Mucosa of descending colon (tissue), 3 donors: ENCODE results near the gene ANKS1B. TPM values are rescaled to one million over a fixed set of nuclear protein-coding genes. Genes with fewer than 3 reads are reported as not detected.

ENCODE experiments used
- ATAC-seq: fragments of 200-7000 bp; cut with Tn5 transposase; one replicate; pipeline ENCODE4 v1.9.1; 2020; ENCODE audit warnings: mild to moderate bottlenecking, moderate library complexity
- DNase-seq, 3 donors: peaks; one replicate each; pipeline ENCODE4 v3.0.0-alpha.2; 2020
- H3K36me3 ChIP-seq: fragments of 200-600 bp; one replicate; pipeline ENCODE4 v1.8.0; 2021; ENCODE audit warnings: low read depth, mild to moderate bottlenecking
- H3K4me1 ChIP-seq: fragments of 200-600 bp; one replicate; pipeline ENCODE4 v1.8.0; 2021; ENCODE audit warnings: low read depth, mild to moderate bottlenecking
- H3K4me3 ChIP-seq: fragments of 200-600 bp; one replicate; pipeline ENCODE4 v1.8.0; 2021; ENCODE audit warnings: mild to moderate bottlenecking
- H3K9me3 ChIP-seq: fragments of 200-600 bp; one replicate; pipeline ENCODE4 v1.8.0; 2021; ENCODE audit warnings: mild to moderate bottlenecking
- CTCF ChIP-seq: fragments of 200-600 bp; IDR thresholded peaks from one replicate; pipeline ENCODE4 v1.8.0; 2022; ENCODE audit warnings: antibody characterized with exemption, mild to moderate bottlenecking
- intact Hi-C, 2 donors: fragments of 100-400 bp; cut with DNase I in 1 of 2; cut with micrococcal nuclease in 1 of 2; formaldehyde crosslinking; loops; one replicate each; pipeline versions ENCODE4 v1.11.0 to v1.11.1; 2022; cut with DNase I, micrococcal nuclease
- total RNA-seq, 3 donors: library from RNA; stranded (reverse); fragmentation: NEBNext Ultra II Directional in 2 of 3; extraction: Animal tissue kit (Norgen Biotek cat#: 25700) in 2 of 3; gene quantifications; one replicate each; pipeline versions ENCODE4 v1.2.1 to v1.2.4, GENCODE V29; 2021 to 2023
- donor health status: DM: no; HTN: no; CAD: no; lungs with moderate emphysema.
- donor health status: DM: no; HTN: no; CAD: no.
- donor health status: DM: no; HTN: yes; CAD: no.

The ANKS1B gene
- total RNA-seq, 3 donors from 2014 or later: 1.1 to 22.2 (median 2.3) TPM

- Histone ChIP-seq H3K4me1 (no peaks in the 10 kb centered on the region), H3K4me3 (no peak overlapping the region), H3K36me3 (no peaks in the 10 kb centered on the region), H3K9me3 (no peaks in the 10 kb centered on the region)
- no peak for ATAC-seq
- DNase-seq: no peak
- intact Hi-C loops: no loop called here
- TF ChIP-seq CTCF: no peak
These were observed 238.2 kb downstream of the ANKS1B start for GRCh38 chr12:99746538-99746937.

GRCh38 chr12:99745895-99746294 lies 238.8 kb downstream of the ANKS1B start:
- no peaks in the 10 kb centered on the region for H3K4me1 ChIP-seq
- ATAC-seq: no peak
- no peak for TF ChIP-seq CTCF

GRCh38 chr12:99745121-99745520 lies 239.6 kb downstream of the ANKS1B start:
- ATAC-seq: no peak
- TF ChIP-seq CTCF: no peak
- intact Hi-C loops: no loop called here
- DNase-seq: no peak
- Histone ChIP-seq H3K36me3 (no peaks in the 10 kb centered on the region), H3K4me1 (no peaks in the 10 kb centered on the region), H3K9me3 (no peaks in the 10 kb centered on the region), H3K4me3 (no peak overlapping the region)

More at GRCh38 chr12:99745895-99746294, 238.8 kb downstream of the ANKS1B start:
- no peak for DNase-seq
- Histone ChIP-seq H3K9me3 (no peaks in the 10 kb centered on the region), H3K4me3 (no peak overlapping the region), H3K36me3 (no peaks in the 10 kb centered on the region)
- intact Hi-C loops: no loop called here

GRCh38 chr12:99736760-99737269 lies 247.9 kb downstream of the ANKS1B start:
- Histone ChIP-seq H3K4me3 (no peak overlapping the region), H3K9me3 (no peaks in the 10 kb centered on the region), H3K4me1 (no peaks in the 10 kb centered on the region), H3K36me3 (no peaks in the 10 kb centered on the region)
- no peak for DNase-seq
- no peak for ATAC-seq
- intact Hi-C loops: no loop called here
- TF ChIP-seq CTCF: no peak

- Histone ChIP-seq H3K4me1 (no peaks in the 10 kb centered on the region), H3K4me3 (no peak overlapping the region), H3K36me3 (no peaks in the 10 kb centered on the region), H3K9me3 (peaks cover 3% of the 10 kb centered on the region)
- no peak for DNase-seq
- intact Hi-C loops: no loop called here
- no peak for ATAC-seq
- TF ChIP-seq CTCF: no peak
These were observed 252.6 kb downstream of the ANKS1B start for GRCh38 chr12:99732131-99732530.
